GM19455 (cell line): ENCODE results near the gene ENO2.
A peak's percentile ranks its signal among the peaks of the same experiment; 100 is the strongest.

Experiments
- ATAC-seq: cut with Tn5 transposase; IDR thresholded peaks from one replicate; pipeline ENCODE4 v1.9.1; 2021; ENCODE audit not compliant: unreplicated experiment

Gene ENO2

GRCh38 chr12:6946920-6947374 lies 32.6 kb downstream of the ENO2 start:
- no peak for ATAC-seq

GRCh38 chr12:6947615-6948014 lies 33.2 kb downstream of the ENO2 start:
- ATAC-seq = no peak

GRCh38 chr12:6948873-6949594 lies 34.7 kb downstream of the ENO2 start:
- ATAC-seq = no peak

GRCh38 chr12:6950401-6950801 lies 36.0 kb downstream of the ENO2 start:
- ATAC-seq = no peak

- ATAC-seq = peak; percentile 20
Observed at GRCh38 chr12:6950811-6951540, 36.6 kb downstream of the ENO2 start, which contains the start of gene PTPN6. Gene PTPN6, plus strand, starts transcription at chr12:6951356. Its CDS starts 157 bp downstream, at chr12:6951513.

GRCh38 chr12:6951551-6952120 lies 37.3 kb downstream of the ENO2 start:
- ATAC-seq = no peak

GRCh38 chr12:6952121-6952862 lies 37.9 kb downstream of the ENO2 start:
- ATAC-seq = no peak

GRCh38 chr12:6952863-6953441 lies 38.6 kb downstream of the ENO2 start:
- ATAC-seq = no peak

GRCh38 chr12:6953442-6954315 lies 39.3 kb downstream of the ENO2 start:
- ATAC-seq = peak; percentile 34

- ATAC-seq = no peak
Observed at GRCh38 chr12:6954316-6955107, 40.1 kb downstream of the ENO2 start.

- no peak for ATAC-seq
Observed at GRCh38 chr12:6955108-6956020, 41.0 kb downstream of the ENO2 start.

GRCh38 chr12:6956021-6956727 lies 41.8 kb downstream of the ENO2 start:
- no peak for ATAC-seq

GRCh38 chr12:6957151-6957701 lies 42.8 kb downstream of the ENO2 start:
- no peak for ATAC-seq

GRCh38 chr12:6957741-6958608 lies 43.6 kb downstream of the ENO2 start:
- ATAC-seq = no peak

GRCh38 chr12:6958609-6959057 lies 44.3 kb downstream of the ENO2 start:
- no peak for ATAC-seq
